Umbilical cord (tissue), 1 donor: ENCODE data around the gene TRIM10. TPM values are rescaled to one million over a fixed set of nuclear protein-coding genes. Genes with fewer than 3 reads are reported as not detected.

ENCODE experiments used
- total RNA-seq: library from RNA; depleted of rRNA; stranded (reverse); fragments of >200 nt; gene quantifications from one replicate; pipeline ENCODE4 v1.2.3, GENCODE V29; 2014; ENCODE audit warnings: low replicate concordance; ENCODE audit not compliant: insufficient read depth

The TRIM10 gene
- total RNA-seq, 1 donor from 2014 or later: 4.3 TPM

Other genes starting within 250 kb of the TRIM10 start
- 206 TPM for gene HLA-A, start 218.7 kb downstream of the TRIM10 start, total RNA-seq
- 27.7 TPM for gene POLR1H, start 99.9 kb downstream of the TRIM10 start, total RNA-seq
- 8.9 TPM for gene PPP1R11, start 94.0 kb downstream of the TRIM10 start, total RNA-seq
- 1.7 TPM for gene RNF39, start 85.4 kb downstream of the TRIM10 start, total RNA-seq
- gene TRIM31, start 48.1 kb downstream of the TRIM10 start, total RNA-seq: 1.7 TPM
- gene TRIM40, start 25.1 kb downstream of the TRIM10 start, total RNA-seq: 0.48 TPM
- 0.48 TPM for gene TRIM15, start 2.3 kb upstream of the TRIM10 start, total RNA-seq
- gene TRIM26, start 52.2 kb upstream of the TRIM10 start, total RNA-seq: 15.6 TPM
- 5.5 TPM for gene TRIM39, start 165.7 kb upstream of the TRIM10 start, total RNA-seq
- 30.6 TPM for gene RPP21, start 183.9 kb upstream of the TRIM10 start, total RNA-seq